WI38 (cell line): ENCODE data around the gene ANO5.

Source experiments
- H3K4me3 ChIP-seq: 2 replicates; pipeline ENCODE4 v1.5.1; 2011; ENCODE audit warnings: low read depth, mild to moderate bottlenecking, control low read depth, low read length
- CTCF ChIP-seq: IDR thresholded peaks from 2 replicates; pipeline ENCODE4 v1.5.1; 2012; ENCODE audit warnings: low read depth, mild to moderate bottlenecking, control low read depth, low read length

ANO5 gene

GRCh38 chr11:22165759-22166513, 26.9 kb upstream of the ANO5 start:
- no peak overlapping the region for H3K4me3 ChIP-seq
- no peak for TF ChIP-seq CTCF

- no peak overlapping the region for H3K4me3 ChIP-seq
- TF ChIP-seq CTCF, result no peak
Observed at GRCh38 chr11:22169833-22170232, 23.1 kb upstream of the ANO5 start.

- no peak for TF ChIP-seq CTCF
- no peak overlapping the region for H3K4me3 ChIP-seq
Observed at GRCh38 chr11:22173532-22173931, 19.4 kb upstream of the ANO5 start.

GRCh38 chr11:22177186-22177585, 15.7 kb upstream of the ANO5 start:
- TF ChIP-seq CTCF, result no peak
- no peak overlapping the region for H3K4me3 ChIP-seq

- H3K4me3 ChIP-seq, result no peak overlapping the region
- no peak for TF ChIP-seq CTCF
Observed at GRCh38 chr11:22179626-22180025, 13.3 kb upstream of the ANO5 start.

GRCh38 chr11:22180131-22180530, 12.8 kb upstream of the ANO5 start:
- H3K4me3 ChIP-seq, result no peak overlapping the region
- TF ChIP-seq CTCF, result no peak

- no peak for TF ChIP-seq CTCF
- H3K4me3 ChIP-seq, result no peak overlapping the region
Observed at GRCh38 chr11:22189660-22190059, 3.2 kb upstream of the ANO5 start.
